NCI-H146 treated with DMSO at 0.1 percent for 48 hours (cell line): ENCODE measurements around the gene NDUFB8.
A peak's percentile ranks its signal among the peaks of the same experiment; 100 is the strongest.
"Not testable (repeated sequence)": the region's sequence is repeated elsewhere in the genome, so short reads cannot be mapped to it uniquely, and the experiment has no call there.

ENCODE experiments used
- DNase-seq: peaks from one replicate; lab custom pipeline; 2025; ENCODE audit not compliant: unreplicated experiment; lab: John Stamatoyannopoulos, UW

NDUFB8 gene

GRCh38 chr10:100529475-100530298, at the start of gene NDUFB8:
Gene NDUFB8, minus strand, starts transcription at chr10:100529871. Its CDS starts 20 bp downstream, at chr10:100529851.
- peak; percentile 74 for DNase-seq

DNA sequence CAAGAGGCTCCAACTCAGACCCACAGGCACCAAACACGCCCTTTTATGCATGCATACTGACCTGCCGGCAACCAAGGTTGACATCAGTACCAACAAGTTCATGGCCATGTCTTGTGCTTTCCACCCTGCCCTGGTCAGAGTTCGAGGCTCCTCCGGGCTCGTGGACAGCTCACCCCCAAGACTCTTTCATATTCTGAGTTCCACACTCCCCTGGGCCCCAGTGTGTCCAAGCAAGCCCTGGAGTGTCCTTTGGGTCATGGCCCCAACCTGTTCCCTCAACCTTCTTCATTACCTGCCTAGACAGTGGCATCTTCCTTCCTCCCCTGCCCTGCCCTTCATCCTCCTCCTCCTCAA, 46.6 kb upstream of the NDUFB8 start:
- no peak for DNase-seq

DNA sequence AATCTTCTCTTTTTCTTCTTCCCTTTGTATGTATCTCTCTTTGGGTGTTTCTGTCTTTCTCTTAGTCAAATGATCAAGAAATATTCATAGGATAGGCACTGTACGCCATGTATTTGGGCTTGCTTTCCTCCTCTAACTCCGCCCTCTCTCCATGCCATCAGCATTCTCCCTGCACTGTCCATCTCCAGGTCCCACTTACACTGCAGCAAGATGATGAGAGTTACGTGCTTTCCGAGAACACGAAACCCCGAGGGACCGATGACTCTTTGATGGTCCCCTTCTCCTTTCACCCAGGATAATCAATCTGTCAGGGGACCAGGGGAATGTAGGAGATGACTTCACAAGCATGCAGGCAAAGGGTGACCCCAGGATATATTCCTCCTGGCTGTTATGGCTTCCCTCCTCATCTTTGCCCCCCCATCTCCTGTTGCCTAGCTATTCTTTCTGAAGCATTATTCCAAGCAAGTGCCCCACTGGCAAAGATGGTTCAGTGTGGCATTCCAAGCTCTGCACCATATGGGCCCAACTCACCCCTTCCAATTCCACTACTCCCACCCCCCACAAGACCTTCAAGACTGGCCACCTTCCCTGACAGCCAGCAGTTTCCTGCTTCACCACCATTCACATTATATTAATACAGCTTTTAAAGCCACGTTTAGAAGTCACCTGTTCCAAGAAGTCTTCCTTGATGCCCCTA, 46.1 kb upstream of the NDUFB8 start:
- no peak for DNase-seq

GRCh38 chr10:100575146-100575545, 45.5 kb upstream of the NDUFB8 start:
- not testable (repeated sequence) for DNase-seq

GRCh38 chr10:100571084-100571856, 41.6 kb upstream of the NDUFB8 start:
- DNase-seq = no peak

DNA sequence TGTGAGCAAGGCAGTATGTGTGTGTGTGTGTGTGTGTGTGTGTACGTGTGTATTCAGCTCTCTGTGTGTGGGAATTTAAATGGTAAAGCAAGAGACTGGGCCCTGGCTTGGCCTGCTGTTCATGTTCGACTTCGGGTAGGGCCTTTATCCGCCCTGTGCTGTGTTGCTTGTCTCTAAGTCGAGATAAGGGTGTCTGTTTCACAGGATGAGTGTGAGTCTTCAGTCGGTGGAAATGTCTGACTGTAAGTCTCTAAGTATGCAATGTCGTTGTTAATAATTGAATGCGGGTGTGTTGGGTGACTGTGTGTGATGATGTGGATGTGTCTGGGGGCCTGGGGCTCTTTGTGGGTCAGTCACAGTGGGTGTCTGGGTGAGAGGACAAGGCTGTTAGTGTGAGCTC, 40.8 kb upstream of the NDUFB8 start:
- no peak for DNase-seq

- DNase-seq = no peak
Observed at GRCh38 chr10:100569687-100570481, 40.2 kb upstream of the NDUFB8 start.

- DNase-seq = no peak
Observed at GRCh38 chr10:100568912-100569311, 39.2 kb upstream of the NDUFB8 start.

GRCh38 chr10:100567826-100568225, 38.2 kb upstream of the NDUFB8 start:
- DNase-seq = no peak

GRCh38 chr10:100567249-100567648, 37.6 kb upstream of the NDUFB8 start:
- DNase-seq = no peak

DNA sequence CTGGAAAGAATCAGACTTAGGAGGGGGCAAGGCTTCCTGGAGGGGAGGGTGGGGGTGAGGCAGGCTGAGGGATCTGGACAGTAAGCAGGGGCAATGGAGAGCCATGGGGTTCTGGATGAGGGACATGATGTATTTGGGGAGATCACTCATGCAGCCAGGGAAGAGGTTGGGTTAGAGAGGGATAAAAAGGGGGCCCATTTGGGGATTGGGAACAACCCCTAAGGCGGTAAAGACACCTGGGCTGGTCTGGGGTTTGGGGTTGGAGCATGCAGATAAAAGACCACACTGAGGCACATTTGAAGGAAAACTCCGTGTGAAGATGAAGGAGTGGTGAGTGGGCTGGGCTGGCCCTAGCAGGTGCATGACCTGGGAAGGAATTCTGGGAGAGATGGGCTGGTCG, 36.9 kb upstream of the NDUFB8 start:
- DNase-seq = no peak

- DNase-seq = no peak
Observed at GRCh38 chr10:100565206-100565985, 35.7 kb upstream of the NDUFB8 start.

GRCh38 chr10:100562008-100562672, 32.5 kb upstream of the NDUFB8 start:
- no peak for DNase-seq

GRCh38 chr10:100561005-100561404, 31.3 kb upstream of the NDUFB8 start:
- no peak for DNase-seq

GRCh38 chr10:100560248-100560647, 30.6 kb upstream of the NDUFB8 start:
- no peak for DNase-seq

GRCh38 chr10:100554902-100555301, 25.2 kb upstream of the NDUFB8 start:
- DNase-seq = no peak

GRCh38 chr10:100553929-100554328, 24.3 kb upstream of the NDUFB8 start:
- no peak for DNase-seq

GRCh38 chr10:100551738-100552137, 22.1 kb upstream of the NDUFB8 start:
- DNase-seq = no peak

DNA sequence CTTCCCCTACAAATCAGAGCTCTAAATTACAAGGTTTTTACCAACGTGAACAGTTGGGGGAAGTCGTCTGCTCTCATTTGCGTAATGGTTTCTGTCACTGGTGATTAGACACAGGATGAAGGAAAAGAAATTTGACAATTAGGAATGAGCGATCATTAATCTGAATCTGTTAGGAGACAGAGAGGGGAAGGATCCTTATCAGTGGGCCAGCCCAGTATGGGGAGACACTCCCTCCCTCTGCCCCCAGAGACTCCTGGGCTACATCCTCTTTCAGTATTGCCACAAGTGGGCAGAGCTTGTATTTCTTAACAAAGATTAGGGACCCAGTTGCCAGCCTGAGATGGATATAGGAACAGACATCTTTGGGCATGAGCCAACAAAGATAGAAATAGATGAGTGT, 21.5 kb upstream of the NDUFB8 start:
- DNase-seq = no peak

DNA sequence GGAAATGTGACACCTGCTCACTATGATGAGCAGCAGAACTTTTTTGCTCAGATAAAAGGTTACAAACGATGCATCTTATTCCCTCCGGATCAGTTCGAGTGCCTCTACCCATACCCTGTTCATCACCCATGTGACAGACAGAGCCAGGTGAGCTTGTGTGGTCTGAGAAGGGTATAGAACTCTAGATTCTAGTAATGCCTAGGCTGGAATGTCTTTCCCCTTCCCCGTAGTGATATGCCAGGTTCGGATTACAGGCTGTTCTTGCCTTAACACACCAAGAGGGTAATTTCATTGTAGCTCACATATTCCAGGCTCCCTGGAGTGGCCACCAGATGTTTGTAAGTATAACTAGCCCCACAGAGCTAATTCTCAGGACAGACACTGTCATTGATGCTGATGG, 15.3 kb upstream of the NDUFB8 start:
- no peak for DNase-seq
